GM19238 (cell line): Measurements from ENCODE around the gene MLIP.
"Not testable (repeated sequence)": the region's sequence is repeated elsewhere in the genome, so short reads cannot be mapped to it uniquely, and the experiment has no call there.

Experiments used
- DNase-seq: peaks from one replicate; pipeline ENCODE4 v3.0.0; 2011; ENCODE audit warnings: low spot score; ENCODE audit not compliant: insufficient read length

The MLIP gene

DNA sequence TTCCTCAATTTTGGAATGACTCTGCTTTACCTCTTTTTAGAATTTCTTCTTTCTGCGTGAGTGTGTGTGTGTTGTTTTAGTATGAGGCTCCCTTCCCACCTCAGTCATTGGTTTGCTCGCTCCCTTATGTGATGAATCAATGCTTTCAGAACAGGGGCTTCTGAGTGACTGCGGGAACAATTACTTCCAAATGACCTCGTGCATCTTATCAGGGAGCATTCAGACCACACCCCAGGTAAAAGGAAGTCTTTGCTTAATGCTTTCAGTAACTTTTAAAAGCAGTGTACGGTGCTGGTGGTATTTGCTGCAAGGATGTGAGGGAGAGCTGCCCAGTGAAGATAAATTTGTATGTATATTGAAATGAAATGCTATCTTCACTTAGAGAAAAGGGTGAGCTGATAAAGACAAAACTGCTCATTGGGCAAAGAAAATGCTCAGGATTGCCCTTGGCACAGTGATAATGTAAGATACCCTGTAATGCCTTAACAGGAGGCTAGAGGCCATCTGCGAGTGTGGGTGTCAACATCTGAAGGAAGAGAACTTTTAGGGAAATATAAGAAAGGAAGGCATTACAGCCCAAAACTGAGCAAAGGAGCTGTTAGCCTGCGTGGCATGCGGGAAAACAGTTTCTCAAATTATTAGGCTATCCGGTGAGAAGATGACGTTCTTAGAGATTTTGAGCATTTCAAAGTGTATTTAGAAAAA lies at the start of gene MLIP:
Gene MLIP, plus strand, starts transcription at position 103 of the 705 bp plus-strand sequence. Its CDS starts 37 bp downstream, at position 140.
- DNase-seq: no peak

- DNase-seq: no peak
Measured at GRCh38 chr6:54063228-54063539, 48.1 kb upstream of the MLIP start.

DNA sequence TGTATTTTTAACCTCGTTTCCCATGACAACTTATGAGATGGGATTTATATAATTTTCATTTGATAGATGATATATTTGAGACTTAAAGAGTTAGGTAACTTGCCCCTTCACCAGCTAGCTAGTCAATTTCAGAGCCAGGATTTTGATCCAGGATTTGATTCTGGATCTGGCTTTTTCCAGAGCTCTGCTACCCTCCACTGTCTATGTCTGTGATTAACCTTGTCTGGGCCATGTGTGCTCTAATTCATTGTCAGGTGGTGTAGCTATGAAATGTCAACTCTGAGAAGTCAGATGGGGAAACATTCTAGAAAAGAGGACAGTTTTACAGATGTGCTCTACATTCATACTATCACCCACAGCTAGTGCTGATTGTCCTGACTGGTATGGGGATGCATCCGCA lies 42.5 kb upstream of the MLIP start:
- DNase-seq: no peak

DNA sequence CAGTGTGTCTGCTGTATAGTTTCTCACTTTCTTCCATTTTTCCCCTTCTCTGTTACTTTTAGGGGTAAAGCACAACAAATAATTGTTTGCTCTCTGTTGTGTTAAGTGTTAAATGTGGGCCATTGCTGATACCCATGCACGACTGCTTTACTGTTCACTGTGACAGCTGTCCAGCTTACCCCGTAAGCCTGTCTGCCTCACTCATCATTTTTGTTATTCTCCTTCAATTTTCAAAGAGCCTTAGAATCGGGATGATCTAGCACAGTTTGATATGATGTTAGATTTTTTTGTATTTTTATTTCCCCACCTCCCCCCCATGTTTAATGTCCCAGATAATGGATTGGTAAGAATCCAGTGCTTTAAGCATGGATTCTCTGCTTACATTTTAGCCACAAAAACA lies 41.2 kb upstream of the MLIP start:
- no peak for DNase-seq

GRCh38 chr6:54071821-54072340 lies 39.4 kb upstream of the MLIP start:
- no peak for DNase-seq

DNA sequence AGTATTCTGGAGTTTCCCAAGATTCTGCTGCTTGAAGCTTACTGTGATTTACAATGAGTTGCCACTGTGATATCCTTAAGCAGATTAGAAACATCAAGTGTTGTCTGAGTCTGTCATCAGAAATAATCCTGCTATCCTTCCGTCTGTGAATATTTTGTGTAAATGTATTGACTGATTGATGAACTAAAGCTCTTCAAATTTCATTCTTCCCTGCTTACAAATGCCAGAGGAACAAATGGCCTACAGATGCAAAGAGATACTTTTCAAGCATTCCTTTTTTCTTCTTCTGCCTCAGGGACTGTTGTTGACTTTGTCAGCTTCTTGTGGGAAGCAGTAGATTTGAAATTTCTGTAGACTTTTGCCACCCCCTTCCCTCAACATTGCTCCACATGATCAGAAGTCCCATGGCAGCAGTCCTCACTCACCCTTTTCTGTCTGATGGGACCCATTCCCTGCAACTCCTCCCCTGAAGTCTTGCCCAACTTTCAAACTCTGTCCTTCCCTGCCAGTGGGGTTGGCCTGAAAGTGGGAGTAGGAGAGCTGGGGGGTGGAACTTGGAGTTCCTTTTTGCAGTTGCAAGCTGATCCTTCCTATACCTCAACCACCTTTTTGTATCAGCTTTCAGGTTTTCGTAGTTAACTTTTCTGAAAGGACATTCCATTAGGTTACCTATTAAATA lies 38.5 kb upstream of the MLIP start:
- no peak for DNase-seq

GRCh38 chr6:54073487-54073886 lies 37.8 kb upstream of the MLIP start:
- no peak for DNase-seq

GRCh38 chr6:54074109-54074508 lies 37.1 kb upstream of the MLIP start:
- no peak for DNase-seq

DNA sequence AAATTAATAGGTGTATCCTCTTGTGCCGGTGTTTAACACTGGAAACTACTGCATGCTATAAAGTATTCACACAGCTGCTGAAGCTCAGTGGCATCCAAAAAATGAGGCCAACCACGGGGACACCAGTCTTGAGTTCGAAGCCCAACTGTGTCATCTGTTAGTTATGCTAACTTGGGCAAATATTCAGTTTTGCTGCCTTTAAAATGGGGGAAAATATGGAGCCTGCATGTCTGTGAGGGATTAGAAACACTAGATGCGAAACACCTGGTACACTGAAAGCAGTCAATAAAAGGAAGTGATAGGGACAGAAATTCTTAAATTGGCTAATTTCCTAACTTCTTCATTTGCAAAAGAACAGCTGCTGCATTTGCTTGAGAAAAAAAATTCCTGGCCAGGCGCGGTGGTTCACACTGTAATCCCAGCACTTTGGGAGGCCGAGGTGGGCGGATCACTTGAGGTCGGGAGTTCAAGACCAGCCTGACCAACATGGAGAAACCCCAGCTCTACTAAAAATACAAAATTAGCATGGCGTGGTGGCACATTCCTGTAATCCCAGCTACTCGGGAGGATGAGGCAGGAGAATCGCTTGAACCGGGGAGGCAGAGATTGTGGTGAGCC lies 36.6 kb upstream of the MLIP start:
- DNase-seq: no peak

DNA sequence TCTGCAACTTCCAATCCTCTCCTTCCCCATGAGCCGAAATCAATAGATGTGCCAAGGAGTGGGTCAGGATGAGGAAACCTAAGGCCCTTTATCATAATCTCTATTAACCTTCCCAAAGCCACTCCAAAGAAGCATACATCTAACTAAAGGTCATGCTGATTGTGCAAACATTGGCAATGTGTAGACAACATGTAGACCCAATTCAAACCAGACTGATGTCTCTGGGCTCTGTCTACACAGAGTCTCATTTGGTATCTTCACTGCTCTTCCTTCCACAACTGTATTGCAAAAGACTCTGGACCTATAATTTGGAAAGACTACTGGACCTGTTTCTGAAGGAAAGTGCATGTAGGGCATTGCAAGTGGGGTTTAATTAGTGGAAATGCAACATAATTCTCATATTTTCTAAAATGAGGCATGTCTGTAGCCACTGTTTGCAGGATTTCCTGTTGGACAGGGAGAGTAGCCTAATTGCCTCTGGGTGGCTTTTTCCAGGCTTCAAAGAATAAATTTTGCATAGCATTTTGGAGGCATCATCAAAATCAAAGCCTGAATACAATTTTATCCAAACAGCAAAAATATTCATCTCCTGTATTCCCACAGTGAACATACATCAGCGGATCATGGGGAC lies 35.0 kb upstream of the MLIP start:
- no peak for DNase-seq

DNA sequence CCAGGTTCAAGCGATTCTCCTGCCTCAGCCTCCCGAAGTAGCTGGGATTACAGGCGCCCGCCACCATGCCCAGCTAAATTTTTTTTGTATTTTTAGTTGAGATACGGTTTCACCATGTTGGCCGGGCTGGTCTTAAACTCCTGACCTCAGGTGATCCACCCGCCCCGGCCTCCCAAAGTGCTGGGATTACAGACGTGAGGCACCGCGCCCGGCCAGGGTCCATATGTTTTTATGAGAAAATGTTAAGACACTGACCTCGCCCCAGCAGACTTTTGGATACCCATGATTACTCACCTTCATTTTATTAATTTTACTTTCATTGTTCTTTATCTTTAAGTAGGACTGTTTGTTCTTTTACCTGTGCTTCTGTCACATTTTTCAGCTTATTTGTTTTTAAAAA lies 29.7 kb upstream of the MLIP start:
- not testable (repeated sequence) for DNase-seq

DNA sequence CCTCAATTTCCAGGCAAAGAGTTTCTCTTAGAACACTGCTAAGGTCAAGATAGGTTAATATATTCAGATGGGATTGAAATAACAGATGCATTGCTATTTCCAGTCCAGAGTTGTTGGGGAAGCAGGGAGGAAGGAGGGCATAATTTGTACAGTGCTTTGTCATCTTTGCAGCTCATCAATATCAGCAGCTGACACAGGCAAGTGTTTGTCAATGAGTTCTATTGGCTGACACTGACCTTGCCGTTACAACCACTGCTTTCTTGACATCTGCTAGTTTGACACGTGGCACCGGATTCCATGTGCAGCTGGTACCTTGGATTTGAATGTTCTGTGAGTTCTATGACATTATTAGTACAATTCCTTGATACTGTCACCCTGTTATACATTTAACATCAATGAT lies 28.0 kb upstream of the MLIP start:
- no peak for DNase-seq

DNA sequence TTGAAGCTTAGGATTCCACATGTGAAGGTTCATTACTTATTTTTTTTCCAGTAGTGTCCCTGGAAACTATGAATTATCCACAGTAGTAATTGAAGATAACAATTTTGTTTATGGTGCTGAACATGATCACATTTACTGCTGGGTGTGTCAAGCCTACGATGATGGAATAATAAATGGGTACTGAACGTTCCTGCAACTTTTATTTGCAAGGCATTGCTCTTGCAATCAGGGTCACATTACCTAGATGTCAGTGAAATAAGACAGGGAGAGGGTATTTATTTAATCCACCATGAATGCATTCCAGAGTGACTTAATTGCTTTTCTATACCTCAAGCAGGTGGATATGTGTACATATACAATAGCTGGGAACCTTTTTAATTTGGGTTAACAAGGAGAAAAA lies 27.0 kb upstream of the MLIP start:
- DNase-seq: no peak

- no peak for DNase-seq
Measured at GRCh38 chr6:54085047-54085446, 26.2 kb upstream of the MLIP start.

- DNase-seq: no peak
Measured at GRCh38 chr6:54085541-54085940, 25.7 kb upstream of the MLIP start.

GRCh38 chr6:54086439-54086838 lies 24.8 kb upstream of the MLIP start:
- DNase-seq: no peak

GRCh38 chr6:54087721-54088120 lies 23.5 kb upstream of the MLIP start:
- no peak for DNase-seq

DNA sequence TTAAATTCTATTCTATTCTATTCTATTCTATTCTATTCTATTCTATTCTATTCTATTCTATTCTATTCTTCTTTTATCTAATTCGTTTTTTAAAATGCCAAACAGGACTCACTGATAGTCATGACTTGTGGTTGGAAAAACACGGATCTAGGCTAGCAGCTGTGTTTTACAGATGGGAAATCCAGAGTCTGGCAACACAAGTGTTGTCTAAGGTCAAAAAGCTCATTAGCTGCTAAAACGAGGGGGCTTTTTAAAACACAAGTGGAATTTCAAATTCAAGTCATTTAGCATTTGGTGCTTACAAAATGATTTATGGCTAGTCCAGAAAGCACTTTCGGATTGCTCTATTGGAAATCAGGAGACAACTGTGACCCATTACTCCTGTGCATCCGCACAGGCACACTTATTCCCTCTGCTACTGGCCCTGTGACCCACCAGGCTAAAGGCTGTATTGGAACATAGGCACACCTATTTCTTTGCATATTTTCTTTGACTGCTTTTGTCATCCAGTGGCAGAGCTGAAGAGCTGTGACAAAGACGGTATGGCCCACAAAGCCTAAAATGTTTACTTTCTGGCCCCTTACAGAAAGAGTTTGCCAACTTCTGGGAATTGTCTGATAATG lies 17.8 kb upstream of the MLIP start:
- no peak for DNase-seq

DNA sequence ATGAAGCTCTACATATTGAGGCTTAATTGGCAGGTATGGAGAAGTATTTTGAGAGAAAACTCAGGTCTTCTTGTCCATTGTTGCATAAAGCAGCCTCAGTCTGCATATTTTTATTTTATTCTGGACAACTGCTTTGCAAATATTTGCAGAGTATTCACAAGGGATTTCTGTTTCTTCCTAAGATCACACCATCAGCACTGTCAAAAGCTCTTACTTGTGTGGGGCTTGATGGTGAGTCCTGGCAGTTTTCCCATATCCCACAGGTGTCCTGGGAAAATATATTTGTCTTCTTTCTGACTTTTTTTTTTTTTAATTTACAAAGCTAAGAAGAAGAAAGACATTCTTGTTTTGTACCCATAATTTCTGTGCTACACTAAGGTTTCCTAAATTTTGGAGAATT lies 16.9 kb upstream of the MLIP start:
- DNase-seq: no peak

DNA sequence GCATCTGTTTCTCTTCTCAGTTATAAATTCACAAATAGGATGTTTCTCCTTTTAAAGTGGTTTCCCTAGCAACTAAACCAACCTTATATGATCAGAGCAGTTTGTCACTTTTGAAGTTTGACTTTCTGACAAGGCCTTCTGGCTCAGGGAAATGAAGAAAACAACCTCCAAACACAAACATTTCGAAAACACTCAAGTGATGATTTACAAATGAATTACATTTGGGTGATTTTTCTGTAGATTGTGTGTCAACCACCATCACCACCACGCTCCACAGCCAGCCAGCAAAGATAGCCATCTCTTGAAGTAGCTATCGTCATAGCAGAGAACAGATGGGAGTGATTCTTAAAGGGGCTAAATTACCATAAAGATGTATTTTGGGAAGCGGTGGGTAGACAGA lies 16.5 kb upstream of the MLIP start:
- DNase-seq: no peak

GRCh38 chr6:54095723-54096122 lies 15.5 kb upstream of the MLIP start:
- DNase-seq: no peak

GRCh38 chr6:54096811-54097210 lies 14.4 kb upstream of the MLIP start:
- no peak for DNase-seq
